IMR-90 (cell line): ENCODE results near the gene SPSB4. TPM values are rescaled to one million over a fixed set of nuclear protein-coding genes. Genes with fewer than 3 reads are reported as not detected.

Experiments used
- ATAC-seq: fragments of 200-7000 bp; cut with Tn5 transposase; 2 replicates; pipeline ENCODE4 v1.9.1; 2020; ENCODE audit warnings: low read depth, mild to moderate bottlenecking, moderate library complexity
- BruUV-seq: library from RNA; stranded (reverse); fragments of 400-500 nt; replicated peaks from 2 replicates; lab custom pipeline; 2021; lab: Mats Ljungman, UMichigan
- CTCF ChIA-PET: fragments of 300-600 bp; formaldehyde crosslinking; extraction: SDS; loops from one replicate; lab custom pipeline; 2021; ENCODE audit warnings: antibody characterized with exemption; lab: Yijun Ruan, JAX
- POLR2A ChIA-PET: fragments of 300-600 bp; sonication (Branson Sonifier 250); formaldehyde crosslinking; loops from one replicate; lab custom pipeline; 2022; ENCODE audit warnings: antibody characterized with exemption; ENCODE audit not compliant: unreplicated experiment; lab: Charles Lee
- DNase-seq: peaks from one replicate; pipeline ENCODE4 v3.0.0; 2013
- H2AFZ ChIP-seq: replicated peaks from 2 replicates; pipeline ENCODE3; 2013; ENCODE audit warnings: low read length, mild to moderate bottlenecking; ENCODE audit not compliant: poor library complexity
- H2AK5ac ChIP-seq: 2 replicates; pipeline ENCODE4 v1.6.1; 2013; ENCODE audit warnings: low read depth, low read length, inconsistent platforms
- H2AK9ac ChIP-seq: replicated peaks from 2 replicates; pipeline ENCODE3; 2013; ENCODE audit warnings: mild to moderate bottlenecking, low read depth, low read length, moderate library complexity; ENCODE audit not compliant: poor library complexity
- H2BK120ac ChIP-seq: 2 replicates; pipeline ENCODE4 v1.6.1; 2013; ENCODE audit warnings: low read depth, low read length, inconsistent platforms
- H2BK15ac ChIP-seq: 3 replicates; pipeline ENCODE4 v1.6.1; 2013; ENCODE audit warnings: low read depth, low read length, inconsistent platforms
- H2BK20ac ChIP-seq: 2 replicates; pipeline ENCODE4 v1.6.1; 2013; ENCODE audit warnings: low read depth, mild to moderate bottlenecking, inconsistent platforms, low read length, moderate library complexity
- H2BK5ac ChIP-seq: 2 replicates; pipeline ENCODE4 v1.6.1; 2013; ENCODE audit warnings: mild to moderate bottlenecking, low read depth, low read length, inconsistent platforms; ENCODE audit not compliant: poor library complexity, severe bottlenecking
- H3K14ac ChIP-seq: replicated peaks from 2 replicates; pipeline ENCODE4 v1.6.1; 2013; ENCODE audit warnings: low read depth, low read length, inconsistent platforms
- H3K18ac ChIP-seq: 2 replicates; pipeline ENCODE4 v1.6.1; 2013; ENCODE audit warnings: low read depth, low read length, control low read depth
- H3K23ac ChIP-seq: 2 replicates; pipeline ENCODE4 v1.6.1; 2013; ENCODE audit warnings: low read depth, low read length, inconsistent platforms
- H3K27ac ChIP-seq: 2 replicates; pipeline ENCODE4 v1.5.1; 2013; ENCODE audit warnings: mild to moderate bottlenecking, control low read depth, low read length; ENCODE audit not compliant: insufficient read depth
- H3K27me3 ChIP-seq: 2 replicates; pipeline ENCODE4 v1.6.1; 2013; ENCODE audit warnings: low read length; ENCODE audit not compliant: control insufficient read depth, insufficient read depth
- H3K36me3 ChIP-seq: 2 replicates; pipeline ENCODE4 v1.6.1; 2013; ENCODE audit warnings: low read length, mixed read lengths; ENCODE audit not compliant: control insufficient read depth, insufficient read depth
- H3K4ac ChIP-seq: 2 replicates; pipeline ENCODE4 v1.6.1; 2013; ENCODE audit warnings: low read depth, low read length, inconsistent platforms
- H3K4me1 ChIP-seq: 2 replicates; pipeline ENCODE4 v1.6.1; 2013; ENCODE audit warnings: low read length, mixed read lengths; ENCODE audit not compliant: control insufficient read depth, insufficient read depth
- H3K4me2 ChIP-seq: 2 replicates; pipeline ENCODE4 v1.6.1; 2013; ENCODE audit warnings: low read depth, mild to moderate bottlenecking, control low read depth, low read length, moderate library complexity
- H3K4me3 ChIP-seq: 2 replicates; pipeline ENCODE4 v1.5.1; 2013; ENCODE audit warnings: low read depth, mild to moderate bottlenecking, control low read depth, low read length, moderate library complexity; ENCODE audit not compliant: insufficient read depth
- H3K56ac ChIP-seq: 2 replicates; pipeline ENCODE4 v1.6.1; 2013; ENCODE audit warnings: low read length, inconsistent platforms; ENCODE audit not compliant: insufficient read depth; ENCODE audit errors: extremely low read depth
- H3K79me1 ChIP-seq, 2 experiments: 2 replicates each; pipeline ENCODE4 v1.6.1; 2013; ENCODE audit warnings: low read length in 2 of 2, inconsistent platforms in 1 of 2, low read depth in 1 of 2
- H3K9ac ChIP-seq: 2 replicates; pipeline ENCODE4 v1.6.1; 2013; ENCODE audit warnings: low read depth, low read length, control low read depth
- H3K9me1 ChIP-seq: 2 replicates; pipeline ENCODE4 v1.6.1; 2013; ENCODE audit warnings: low read length, inconsistent platforms; ENCODE audit not compliant: insufficient read depth
- H3K9me3 ChIP-seq: 2 replicates; pipeline ENCODE4 v1.6.1; 2013; ENCODE audit warnings: low read length; ENCODE audit not compliant: control insufficient read depth, insufficient read depth
- H4K20me1 ChIP-seq: 2 replicates; pipeline ENCODE4 v1.6.1; 2013; ENCODE audit warnings: low read length, inconsistent platforms; ENCODE audit not compliant: insufficient read depth
- H4K5ac ChIP-seq: 2 replicates; pipeline ENCODE4 v1.6.1; 2013; ENCODE audit warnings: mild to moderate bottlenecking, low read depth, low read length, control low read depth
- H4K8ac ChIP-seq, 2 experiments: 2 replicates each; pipeline ENCODE4 v1.6.1; 2013; ENCODE audit warnings: low read depth in 2 of 2, low read length in 2 of 2, control low read depth in 1 of 2, inconsistent platforms in 1 of 2
- H4K91ac ChIP-seq: 2 replicates; pipeline ENCODE4 v1.6.1; 2013; ENCODE audit warnings: low read depth, low read length, inconsistent platforms; ENCODE audit not compliant: insufficient read depth
- CEBPB ChIP-seq: IDR thresholded peaks from 2 replicates; pipeline ENCODE4 v1.6.1; 2012; ENCODE audit warnings: low read depth, low read length, improper control_type of control experiment
- CHD1 ChIP-seq: IDR thresholded peaks from 2 replicates; pipeline ENCODE4 v1.6.1; 2012; ENCODE audit warnings: low read depth, low read length, improper control_type of control experiment
- ELK1 ChIP-seq: fragments of 150-350 bp; IDR thresholded peaks from 2 replicates; pipeline ENCODE4 v1.6.1; 2016; ENCODE audit warnings: low read depth, mild to moderate bottlenecking, low read length, moderate library complexity, borderline replicate concordance
- FOS ChIP-seq: fragments of 150-350 bp; IDR thresholded peaks from 2 replicates; pipeline ENCODE4 v1.6.1; 2016; ENCODE audit warnings: low read depth, low read length
- MXI1 ChIP-seq: IDR thresholded peaks from 2 replicates; pipeline ENCODE4 v1.6.1; 2012; ENCODE audit warnings: low read depth, mild to moderate bottlenecking, low read length, moderate library complexity, borderline replicate concordance
- NFE2L2 ChIP-seq: fragments of 150-350 bp; IDR thresholded peaks from 2 replicates; pipeline ENCODE4 v1.6.1; 2016; ENCODE audit warnings: low read depth, mild to moderate bottlenecking, low read length
- RAD21 ChIP-seq: IDR thresholded peaks from 2 replicates; pipeline ENCODE4 v1.6.1; 2012; ENCODE audit warnings: low read length, improper control_type of control experiment
- RCOR1 ChIP-seq: IDR thresholded peaks from 2 replicates; pipeline ENCODE4 v1.6.1; 2012; ENCODE audit warnings: mild to moderate bottlenecking, low read length, improper control_type of control experiment; ENCODE audit not compliant: insufficient replicate concordance
- RFX5 ChIP-seq: IDR thresholded peaks from 2 replicates; pipeline ENCODE4 v1.8.0; 2012; ENCODE audit warnings: low read depth, mild to moderate bottlenecking, low read length, moderate library complexity
- SMC3 ChIP-seq: fragments of 150-350 bp; IDR thresholded peaks from 2 replicates; pipeline ENCODE4 v1.6.1; 2016; ENCODE audit warnings: low read depth, mild to moderate bottlenecking, antibody characterized with exemption, low read length, moderate library complexity
- USF2 ChIP-seq: fragments of 150-350 bp; IDR thresholded peaks from 2 replicates; pipeline ENCODE4 v1.6.1; 2017; ENCODE audit warnings: mild to moderate bottlenecking, antibody characterized with exemption, low read length, low read depth
- WGBS, 2 experiments: methylation state at CpG; one replicate each; pipeline versions ENCODE4 v1.1.5 to v1.1.7; 2013; ENCODE audit warnings: missing lambda C conversion rate in 2 of 2; ENCODE audit not compliant: insufficient read length in 1 of 2; ENCODE audit errors: extremely low coverage in 2 of 2; 5-methylcytosine and 5-hydroxymethylcytosine counted together
- dilution Hi-C: fragments of 300-500 bp; cut with HindIII; formaldehyde crosslinking; loops from one replicate; pipeline ENCODE4 v1.14.3; 2018; ENCODE audit warnings: low sequenced_read_pairs; ENCODE audit not compliant: unreplicated experiment
- in situ Hi-C: fragments of 300-500 bp; cut with MboI; formaldehyde crosslinking; loops from 3 replicates; pipeline ENCODE4 v1.14.3; 2019; ENCODE audit warnings: low sequenced_read_pairs, inconsistent platforms, mixed read lengths
- intact Hi-C: fragments of 100-400 bp; cut with micrococcal nuclease; formaldehyde crosslinking; loops from 2 replicates; pipeline ENCODE4 v1.10.0; 2022
- polyA plus RNA-seq, 3 experiments: library from polyadenylated mRNA; depleted of rRNA; stranded (reverse); fragments of >200 nt; gene quantifications; 2 replicates each; pipeline ENCODE4 v1.2.3, GENCODE V29; 2012; ENCODE audit warnings: low replicate concordance in 1 of 3
- total RNA-seq: library from RNA; depleted of rRNA; stranded (reverse); fragments of >200 nt; gene quantifications from 2 replicates; pipeline ENCODE4 v1.2.3, GENCODE V29; 2012

Gene SPSB4
- total and polyA plus RNA-seq, 2 of the 4 experiments (the other 2 are of a cell fraction): not detected

GRCh38 chr3:141094790-141095545 is 43.8 kb downstream of the SPSB4 start:
- no peak overlapping the region for H3K14ac ChIP-seq
- no peak for ATAC-seq

More at GRCh38 chr3:141094790-141095545, 43.8 kb downstream of the SPSB4 start:
- Histone ChIP-seq H4K5ac (no peak overlapping the region), H3K36me3 (no peaks in the 10 kb centered on the region), H3K27me3 (peaks cover 24% of the 10 kb centered on the region), H3K4me1 (no peaks in the 10 kb centered on the region), H3K27ac (no peak overlapping the region), H4K91ac (no peak overlapping the region), H3K4ac (no peak overlapping the region), H3K18ac (no peak overlapping the region), H4K20me1 (no peaks in the 10 kb centered on the region), H3K9me3 (no peaks in the 10 kb centered on the region), H2BK5ac (no peak overlapping the region), H3K9ac (no peak overlapping the region), H3K4me2 (no peak overlapping the region; the same call in 1 of the 2 replicates), H2AK5ac (no peak overlapping the region), H2BK120ac (no peak overlapping the region), H4K8ac (no peak overlapping the region), H3K23ac (no peak overlapping the region), H3K9me1 (no peaks in the 10 kb centered on the region), H2AFZ (no peak overlapping the region), H3K56ac (no peak overlapping the region), H2BK15ac (no peak overlapping the region), H2BK20ac (no peak overlapping the region), H3K4me3 (no peak overlapping the region), H3K79me1 (no peaks in the 10 kb centered on the region), H2AK9ac (no peak overlapping the region)
- CTCF ChIA-PET: no interaction called here
- TF ChIP-seq MXI1: no peak
- TF ChIP-seq FOS: no peak
- TF ChIP-seq SMC3: no peak
- TF ChIP-seq USF2: no peak
- TF ChIP-seq CHD1: no peak
- no peak for TF ChIP-seq CEBPB
- no peak for TF ChIP-seq ELK1
- TF ChIP-seq NFE2L2: no peak
- TF ChIP-seq RCOR1: no peak
- no peak for TF ChIP-seq RAD21
- no peak for TF ChIP-seq RFX5
- POLR2A ChIA-PET: no interaction called here
- dilution Hi-C loops (no loop called here), intact Hi-C loops (no loop called here), in situ Hi-C loops (no loop called here)
- DNase-seq: peak; percentile 9
- BruUV-seq: no TSS peak
- WGBS, 2 experiments: 35% methylated on average over 13 of the region's 23 CpGs; no CpG with 5 or more reads in 1 of the 2 experiments
